Activated gamma-delta T cell (primary cell): ENCODE results near the gene TPST1.
"Not testable (repeated sequence)": the region's sequence is repeated elsewhere in the genome, so short reads cannot be mapped to it uniquely, and the experiment has no call there.

Experiments used
- DNase-seq: peaks from one replicate; lab custom pipeline; 2025; lab: John Stamatoyannopoulos, UW

The TPST1 gene

DNA sequence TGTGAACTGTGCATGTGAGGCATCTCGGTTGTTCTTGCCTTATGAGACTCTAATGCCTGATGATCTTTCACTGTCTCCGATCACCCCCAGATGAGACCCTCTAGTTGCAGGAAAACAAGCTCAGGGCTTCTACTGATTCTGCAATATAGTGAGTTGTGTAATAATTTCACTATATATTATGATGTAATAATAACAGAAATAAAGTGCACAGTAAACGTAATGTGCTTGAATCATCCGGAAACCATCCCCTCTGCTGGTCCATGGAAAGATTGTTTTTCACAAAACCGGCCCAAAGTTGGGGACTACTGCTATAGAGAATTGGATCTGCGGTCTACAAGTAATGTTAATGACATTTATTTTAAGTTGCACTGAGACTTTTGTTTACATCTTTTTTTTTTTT, 126.7 kb downstream of the TPST1 start:
- no peak for DNase-seq

DNA sequence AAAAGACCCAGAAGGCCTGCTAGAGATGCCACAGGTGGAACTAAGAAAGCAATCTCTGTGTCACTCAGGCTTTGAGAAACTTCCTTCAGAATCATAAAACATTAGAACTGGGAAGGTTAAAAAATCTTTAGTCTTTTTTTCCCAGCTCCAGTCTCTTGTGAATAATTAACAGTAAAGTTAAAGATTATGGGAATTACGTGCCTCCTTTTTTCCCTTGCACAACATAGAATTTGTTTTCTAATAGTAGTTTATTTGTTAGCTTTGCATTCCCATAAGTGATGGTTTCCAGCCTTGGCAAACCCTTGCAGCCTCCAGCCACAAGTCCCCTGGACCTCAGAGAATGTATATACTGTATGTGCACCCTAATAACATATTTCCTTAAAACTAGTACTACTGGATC, 128.3 kb downstream of the TPST1 start:
- DNase-seq: no peak

- DNase-seq: no peak
These were observed 130.2 kb downstream of the TPST1 start for GRCh38 chr7:66335318-66335717.

DNA sequence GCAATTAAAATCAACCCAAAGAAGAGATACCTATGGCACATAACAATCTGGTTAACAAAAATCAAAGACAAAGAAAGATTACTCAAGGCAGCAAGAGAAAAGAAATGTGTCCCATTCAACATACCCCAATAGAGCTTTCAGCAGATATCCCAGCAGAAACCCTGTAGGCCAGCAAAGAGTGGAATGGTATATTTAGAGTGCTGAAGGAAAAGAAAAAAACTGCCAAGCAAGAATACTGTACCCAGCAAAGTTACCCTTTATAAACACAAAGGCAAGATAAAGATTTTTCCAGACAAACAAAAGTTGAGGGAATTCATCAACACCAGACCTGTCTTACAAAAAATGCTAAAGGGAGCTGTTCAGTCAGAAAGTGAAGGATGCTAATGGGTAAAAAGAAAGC, 131.6 kb downstream of the TPST1 start:
- no peak for DNase-seq

DNA sequence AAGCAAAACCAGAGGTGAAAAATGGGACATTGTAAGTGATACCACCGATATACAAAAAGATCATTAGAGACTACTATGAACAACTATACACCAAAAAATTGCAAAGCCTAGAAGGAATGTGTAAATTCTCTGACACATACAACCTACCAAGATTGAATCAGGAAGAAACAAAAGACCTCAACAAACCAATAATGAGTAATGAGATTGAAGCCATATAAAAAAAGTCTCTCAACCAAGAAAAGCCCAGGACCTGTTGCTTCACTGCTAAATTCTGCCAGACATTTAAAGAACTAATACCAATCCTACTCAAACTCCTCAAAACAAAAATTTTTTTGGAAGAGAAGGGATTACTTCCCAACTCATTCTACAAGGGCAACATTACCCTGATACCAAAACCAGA, 134.0 kb downstream of the TPST1 start:
- no peak for DNase-seq

GRCh38 chr7:66344166-66344565, 139.0 kb downstream of the TPST1 start:
- no peak for DNase-seq

- DNase-seq: no peak
These were observed 143.4 kb downstream of the TPST1 start for GRCh38 chr7:66348531-66348930.

- DNase-seq: no peak
These were observed 143.8 kb downstream of the TPST1 start for GRCh38 chr7:66348959-66349358.

- no peak for DNase-seq
These were observed 146.9 kb downstream of the TPST1 start for GRCh38 chr7:66352071-66352470.

- DNase-seq: no peak
These were observed 148.4 kb downstream of the TPST1 start for GRCh38 chr7:66353547-66353946.

DNA sequence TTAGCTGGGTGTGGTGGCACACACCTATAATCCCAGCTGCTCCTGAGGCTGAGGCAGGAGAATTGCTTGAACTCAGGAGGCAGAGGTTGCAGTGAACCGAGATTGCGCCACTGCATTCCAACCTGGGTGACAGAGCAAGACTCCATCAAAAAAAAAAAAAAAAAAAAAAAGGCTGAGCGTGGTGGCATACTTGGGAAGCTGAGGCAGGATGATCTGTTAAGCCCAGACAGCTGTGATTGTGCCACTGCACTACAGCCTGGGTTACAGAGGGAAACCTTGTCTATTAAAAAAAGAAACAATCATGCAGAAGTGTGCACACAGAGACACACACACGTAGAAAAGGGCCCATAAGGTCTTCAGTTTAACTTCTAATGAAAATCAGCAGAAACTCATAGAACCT, 150.6 kb downstream of the TPST1 start:
- no peak for DNase-seq

DNA sequence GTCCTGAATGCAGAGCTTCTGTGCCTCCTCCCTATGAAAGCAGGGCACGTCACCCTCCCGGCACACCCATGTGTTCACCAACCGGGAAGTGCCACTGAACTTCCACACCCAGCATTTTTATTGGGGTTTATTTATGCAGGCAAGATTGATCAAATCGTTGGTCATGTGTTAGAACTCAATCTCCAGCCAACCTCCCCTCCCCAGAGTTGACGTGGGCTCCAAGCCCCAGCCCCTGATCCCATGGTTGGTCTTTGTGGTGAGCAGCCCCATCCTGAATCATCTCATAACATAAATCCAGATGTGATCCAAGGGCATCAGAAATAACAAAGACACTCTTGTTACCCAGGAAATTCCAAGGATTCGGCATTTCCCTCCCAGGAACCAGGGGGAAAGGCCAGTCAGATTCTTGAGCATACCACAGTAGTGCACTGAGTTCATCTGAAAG, 151.2 kb downstream of the TPST1 start:
- no peak for DNase-seq

DNA sequence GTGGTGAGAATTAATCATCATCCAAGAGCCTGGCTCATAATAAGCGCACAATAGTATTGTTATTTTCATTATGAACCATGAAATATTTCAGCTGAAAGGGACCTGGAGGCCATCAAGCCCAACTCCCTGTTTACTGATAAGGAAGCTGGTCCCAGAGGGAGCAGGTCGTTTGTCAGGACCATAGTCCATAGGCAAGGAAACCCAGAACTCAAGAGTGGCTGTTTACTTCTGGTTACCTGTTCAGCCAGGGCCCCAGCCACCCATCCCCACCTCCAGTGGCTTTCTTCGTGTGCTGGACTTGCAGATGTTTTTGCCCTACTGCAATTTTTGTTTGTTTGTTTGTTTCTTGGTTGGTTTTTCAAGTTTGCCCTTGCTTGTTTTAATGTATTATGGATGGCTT, 152.0 kb downstream of the TPST1 start:
- DNase-seq: no peak

GRCh38 chr7:66359656-66360211, 154.6 kb downstream of the TPST1 start:
- DNase-seq: no peak

GRCh38 chr7:66362136-66362535, 157.0 kb downstream of the TPST1 start:
- no peak for DNase-seq

DNA sequence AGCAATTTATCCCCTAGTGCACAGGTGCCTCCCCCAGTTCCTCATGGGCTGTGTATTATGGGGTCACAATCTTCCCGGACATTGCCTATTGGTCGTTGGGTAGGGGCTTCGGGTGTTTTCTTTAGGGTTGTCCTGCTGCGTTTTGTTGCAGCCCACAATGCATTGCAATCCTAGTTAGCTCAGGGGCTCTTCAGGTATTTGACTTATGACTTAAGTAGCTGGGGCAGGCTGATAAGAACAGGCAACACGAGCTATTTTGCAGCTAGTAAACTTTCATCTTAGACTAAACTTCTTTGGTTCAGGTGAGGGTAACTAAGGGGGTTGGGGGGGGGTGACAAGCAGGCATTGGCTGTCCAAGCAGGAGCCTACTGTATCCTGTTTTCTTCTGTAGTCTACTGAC, 158.5 kb downstream of the TPST1 start:
- no peak for DNase-seq

- not testable (repeated sequence) for DNase-seq
These were observed 159.9 kb downstream of the TPST1 start for GRCh38 chr7:66365031-66365430.

- no peak for DNase-seq
These were observed 166.1 kb downstream of the TPST1 start for GRCh38 chr7:66371096-66371824.

GRCh38 chr7:66374141-66374840, 169.2 kb downstream of the TPST1 start:
- DNase-seq: not testable (repeated sequence)

- no peak for DNase-seq
These were observed 171.3 kb downstream of the TPST1 start for GRCh38 chr7:66376264-66376945.

DNA sequence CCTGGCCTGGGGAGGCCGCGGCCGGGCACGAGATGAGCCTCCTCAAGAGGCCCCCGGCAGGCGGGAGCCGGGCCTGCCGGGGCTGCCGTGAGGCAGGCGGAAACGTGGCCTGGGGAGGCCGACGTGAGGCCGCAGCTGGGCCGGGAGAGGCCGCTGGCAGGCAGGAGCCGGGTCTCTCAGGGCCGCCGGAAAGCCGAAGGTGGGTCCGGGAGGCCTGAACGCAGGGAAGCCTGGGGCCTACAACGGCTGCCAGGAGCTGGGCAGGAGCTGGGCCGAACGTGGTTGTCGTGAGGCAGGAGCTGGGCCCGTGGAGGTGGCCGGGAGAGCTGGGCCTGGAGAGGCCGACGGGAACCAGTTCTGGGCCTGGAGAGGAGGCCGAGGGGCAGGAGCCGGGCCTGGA, 171.9 kb downstream of the TPST1 start:
- no peak for DNase-seq

GRCh38 chr7:66377714-66378113, 172.6 kb downstream of the TPST1 start:
- no peak for DNase-seq
